IMR-90 (cell line): Measurements from ENCODE around the gene NEK6. TPM values are rescaled to one million over a fixed set of nuclear protein-coding genes. Genes with fewer than 3 reads are reported as not detected.

Source experiments
- ATAC-seq: fragments of 200-7000 bp; cut with Tn5 transposase; 2 replicates; pipeline ENCODE4 v1.9.1; 2020; ENCODE audit warnings: low read depth, mild to moderate bottlenecking, moderate library complexity
- BruUV-seq: library from RNA; stranded (reverse); fragments of 400-500 nt; replicated peaks from 2 replicates; lab custom pipeline; 2021; lab: Mats Ljungman, UMichigan
- CTCF ChIA-PET: fragments of 300-600 bp; formaldehyde crosslinking; extraction: SDS; loops from one replicate; lab custom pipeline; 2021; ENCODE audit warnings: antibody characterized with exemption; lab: Yijun Ruan, JAX
- POLR2A ChIA-PET: fragments of 300-600 bp; sonication (Branson Sonifier 250); formaldehyde crosslinking; loops from one replicate; lab custom pipeline; 2022; ENCODE audit warnings: antibody characterized with exemption; ENCODE audit not compliant: unreplicated experiment; lab: Charles Lee
- DNase-seq: peaks from one replicate; pipeline ENCODE4 v3.0.0; 2013
- H2AFZ ChIP-seq: replicated peaks from 2 replicates; pipeline ENCODE3; 2013; ENCODE audit warnings: low read length, mild to moderate bottlenecking; ENCODE audit not compliant: poor library complexity
- H2AK5ac ChIP-seq: 2 replicates; pipeline ENCODE4 v1.6.1; 2013; ENCODE audit warnings: low read depth, low read length, inconsistent platforms
- H2AK9ac ChIP-seq: replicated peaks from 2 replicates; pipeline ENCODE3; 2013; ENCODE audit warnings: mild to moderate bottlenecking, low read depth, low read length, moderate library complexity; ENCODE audit not compliant: poor library complexity
- H2BK120ac ChIP-seq: 2 replicates; pipeline ENCODE4 v1.6.1; 2013; ENCODE audit warnings: low read depth, low read length, inconsistent platforms
- H2BK15ac ChIP-seq: 3 replicates; pipeline ENCODE4 v1.6.1; 2013; ENCODE audit warnings: low read depth, low read length, inconsistent platforms
- H2BK20ac ChIP-seq: 2 replicates; pipeline ENCODE4 v1.6.1; 2013; ENCODE audit warnings: low read depth, mild to moderate bottlenecking, inconsistent platforms, low read length, moderate library complexity
- H2BK5ac ChIP-seq: 2 replicates; pipeline ENCODE4 v1.6.1; 2013; ENCODE audit warnings: mild to moderate bottlenecking, low read depth, low read length, inconsistent platforms; ENCODE audit not compliant: poor library complexity, severe bottlenecking
- H3K14ac ChIP-seq: replicated peaks from 2 replicates; pipeline ENCODE4 v1.6.1; 2013; ENCODE audit warnings: low read depth, low read length, inconsistent platforms
- H3K18ac ChIP-seq: 2 replicates; pipeline ENCODE4 v1.6.1; 2013; ENCODE audit warnings: low read depth, low read length, control low read depth
- H3K23ac ChIP-seq: 2 replicates; pipeline ENCODE4 v1.6.1; 2013; ENCODE audit warnings: low read depth, low read length, inconsistent platforms
- H3K27ac ChIP-seq: 2 replicates; pipeline ENCODE4 v1.5.1; 2013; ENCODE audit warnings: mild to moderate bottlenecking, control low read depth, low read length; ENCODE audit not compliant: insufficient read depth
- H3K27me3 ChIP-seq: 2 replicates; pipeline ENCODE4 v1.6.1; 2013; ENCODE audit warnings: low read length; ENCODE audit not compliant: control insufficient read depth, insufficient read depth
- H3K36me3 ChIP-seq: 2 replicates; pipeline ENCODE4 v1.6.1; 2013; ENCODE audit warnings: low read length, mixed read lengths; ENCODE audit not compliant: control insufficient read depth, insufficient read depth
- H3K4ac ChIP-seq: 2 replicates; pipeline ENCODE4 v1.6.1; 2013; ENCODE audit warnings: low read depth, low read length, inconsistent platforms
- H3K4me1 ChIP-seq: 2 replicates; pipeline ENCODE4 v1.6.1; 2013; ENCODE audit warnings: low read length, mixed read lengths; ENCODE audit not compliant: control insufficient read depth, insufficient read depth
- H3K4me2 ChIP-seq: 2 replicates; pipeline ENCODE4 v1.6.1; 2013; ENCODE audit warnings: low read depth, mild to moderate bottlenecking, control low read depth, low read length, moderate library complexity
- H3K4me3 ChIP-seq: 2 replicates; pipeline ENCODE4 v1.5.1; 2013; ENCODE audit warnings: low read depth, mild to moderate bottlenecking, control low read depth, low read length, moderate library complexity; ENCODE audit not compliant: insufficient read depth
- H3K56ac ChIP-seq: 2 replicates; pipeline ENCODE4 v1.6.1; 2013; ENCODE audit warnings: low read length, inconsistent platforms; ENCODE audit not compliant: insufficient read depth; ENCODE audit errors: extremely low read depth
- H3K79me1 ChIP-seq, 2 experiments: 2 replicates each; pipeline ENCODE4 v1.6.1; 2013; ENCODE audit warnings: low read length in 2 of 2, inconsistent platforms in 1 of 2, low read depth in 1 of 2
- H3K9ac ChIP-seq: 2 replicates; pipeline ENCODE4 v1.6.1; 2013; ENCODE audit warnings: low read depth, low read length, control low read depth
- H3K9me1 ChIP-seq: 2 replicates; pipeline ENCODE4 v1.6.1; 2013; ENCODE audit warnings: low read length, inconsistent platforms; ENCODE audit not compliant: insufficient read depth
- H3K9me3 ChIP-seq: 2 replicates; pipeline ENCODE4 v1.6.1; 2013; ENCODE audit warnings: low read length; ENCODE audit not compliant: control insufficient read depth, insufficient read depth
- H4K20me1 ChIP-seq: 2 replicates; pipeline ENCODE4 v1.6.1; 2013; ENCODE audit warnings: low read length, inconsistent platforms; ENCODE audit not compliant: insufficient read depth
- H4K5ac ChIP-seq: 2 replicates; pipeline ENCODE4 v1.6.1; 2013; ENCODE audit warnings: mild to moderate bottlenecking, low read depth, low read length, control low read depth
- H4K8ac ChIP-seq, 2 experiments: 2 replicates each; pipeline ENCODE4 v1.6.1; 2013; ENCODE audit warnings: low read depth in 2 of 2, low read length in 2 of 2, control low read depth in 1 of 2, inconsistent platforms in 1 of 2
- H4K91ac ChIP-seq: 2 replicates; pipeline ENCODE4 v1.6.1; 2013; ENCODE audit warnings: low read depth, low read length, inconsistent platforms; ENCODE audit not compliant: insufficient read depth
- BHLHE40 ChIP-seq: fragments of 150-350 bp; IDR thresholded peaks from 2 replicates; pipeline ENCODE4 v1.6.1; 2016; ENCODE audit warnings: mild to moderate bottlenecking, low read depth, low read length
- CEBPB ChIP-seq: IDR thresholded peaks from 2 replicates; pipeline ENCODE4 v1.6.1; 2012; ENCODE audit warnings: low read depth, low read length, improper control_type of control experiment
- FOS ChIP-seq: fragments of 150-350 bp; IDR thresholded peaks from 2 replicates; pipeline ENCODE4 v1.6.1; 2016; ENCODE audit warnings: low read depth, low read length
- MAFK ChIP-seq: IDR thresholded peaks from 2 replicates; pipeline ENCODE4 v1.6.1; 2012; ENCODE audit warnings: low read depth, low read length, improper control_type of control experiment
- MAZ ChIP-seq: IDR thresholded peaks from 2 replicates; pipeline ENCODE4 v1.6.1; 2012; ENCODE audit warnings: low read depth, mild to moderate bottlenecking, low read length, improper control_type of control experiment, moderate library complexity, borderline replicate concordance
- MXI1 ChIP-seq: IDR thresholded peaks from 2 replicates; pipeline ENCODE4 v1.6.1; 2012; ENCODE audit warnings: low read depth, mild to moderate bottlenecking, low read length, moderate library complexity, borderline replicate concordance
- NFE2L2 ChIP-seq: fragments of 150-350 bp; IDR thresholded peaks from 2 replicates; pipeline ENCODE4 v1.6.1; 2016; ENCODE audit warnings: low read depth, mild to moderate bottlenecking, low read length
- POLR2A ChIP-seq: IDR thresholded peaks from 2 replicates; pipeline ENCODE4 v1.6.1; 2012; ENCODE audit warnings: mild to moderate bottlenecking, low read depth, low read length
- RAD21 ChIP-seq: IDR thresholded peaks from 2 replicates; pipeline ENCODE4 v1.6.1; 2012; ENCODE audit warnings: low read length, improper control_type of control experiment
- RCOR1 ChIP-seq: IDR thresholded peaks from 2 replicates; pipeline ENCODE4 v1.6.1; 2012; ENCODE audit warnings: mild to moderate bottlenecking, low read length, improper control_type of control experiment; ENCODE audit not compliant: insufficient replicate concordance
- WGBS, 2 experiments: methylation state at CpG; one replicate each; pipeline versions ENCODE4 v1.1.5 to v1.1.7; 2013; ENCODE audit warnings: missing lambda C conversion rate in 2 of 2; ENCODE audit not compliant: insufficient read length in 1 of 2; ENCODE audit errors: extremely low coverage in 2 of 2; 5-methylcytosine and 5-hydroxymethylcytosine counted together
- dilution Hi-C: fragments of 300-500 bp; cut with HindIII; formaldehyde crosslinking; loops from one replicate; pipeline ENCODE4 v1.14.3; 2018; ENCODE audit warnings: low sequenced_read_pairs; ENCODE audit not compliant: unreplicated experiment
- in situ Hi-C: fragments of 300-500 bp; cut with MboI; formaldehyde crosslinking; loops from 3 replicates; pipeline ENCODE4 v1.14.3; 2019; ENCODE audit warnings: low sequenced_read_pairs, inconsistent platforms, mixed read lengths
- intact Hi-C: fragments of 100-400 bp; cut with micrococcal nuclease; formaldehyde crosslinking; loops from 2 replicates; pipeline ENCODE4 v1.10.0; 2022
- polyA plus RNA-seq, 3 experiments: library from polyadenylated mRNA; depleted of rRNA; stranded (reverse); fragments of >200 nt; gene quantifications; 2 replicates each; pipeline ENCODE4 v1.2.3, GENCODE V29; 2012; ENCODE audit warnings: low replicate concordance in 1 of 3
- total RNA-seq: library from RNA; depleted of rRNA; stranded (reverse); fragments of >200 nt; gene quantifications from 2 replicates; pipeline ENCODE4 v1.2.3, GENCODE V29; 2012
- TF ChIP-seq, protein P1 (sequence below): conservative IDR thresholded peaks from 2 replicates; pipeline ENCODE4 v1.5.1; 2012; ENCODE audit warnings: mild to moderate bottlenecking, low read depth, low read length, improper control_type of control experiment
- TF ChIP-seq, protein P2 (sequence below): fragments of 150-350 bp; IDR thresholded peaks from 2 replicates; pipeline ENCODE4 v1.6.1; 2016; ENCODE audit warnings: low read depth, mild to moderate bottlenecking, low read length, moderate library complexity, borderline replicate concordance
- TF ChIP-seq, protein P3 (sequence below): fragments of 150-350 bp; IDR thresholded peaks from 2 replicates; pipeline ENCODE4 v1.6.1; 2017; ENCODE audit warnings: mild to moderate bottlenecking, antibody characterized with exemption, low read length, low read depth

NEK6 gene
- total and polyA plus RNA-seq, 2 of the 4 experiments (the other 2 are of a cell fraction), result 79.9 to 112 TPM

DNA sequence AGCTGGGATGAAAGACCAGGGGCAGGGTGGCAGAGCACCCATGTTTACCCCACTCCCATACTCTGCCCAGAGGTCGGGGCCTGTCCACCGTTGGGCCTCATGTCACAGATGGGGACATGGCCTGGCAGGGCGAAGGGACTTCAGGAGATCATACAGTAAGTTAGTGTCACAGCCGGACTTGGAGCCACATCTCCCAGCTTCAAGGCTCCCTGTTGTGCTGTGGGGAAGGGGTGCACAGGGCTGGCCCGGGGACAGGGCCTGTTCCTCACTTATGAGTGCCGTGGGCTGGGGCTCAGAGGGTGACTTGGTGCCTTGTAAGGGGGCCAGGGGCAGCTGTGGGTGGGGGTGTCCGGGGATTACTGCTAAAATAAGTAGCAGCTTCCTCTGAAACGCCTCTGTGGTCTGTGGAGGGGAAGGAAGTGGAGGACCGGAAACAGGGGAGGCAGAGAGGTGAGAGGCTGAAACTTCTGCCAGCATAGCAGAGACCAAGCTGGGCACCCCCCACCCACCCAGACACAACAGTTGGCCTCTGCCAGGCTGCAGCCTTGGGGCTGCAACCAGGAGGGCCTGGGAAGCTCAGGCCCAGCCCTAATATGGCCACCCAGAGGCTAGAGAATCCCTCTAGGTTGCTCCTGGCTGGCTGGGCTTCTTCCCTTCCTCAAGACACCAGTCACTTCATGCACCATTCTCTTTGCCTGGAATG lies 41.1 kb upstream of the NEK6 start:
- Histone ChIP-seq H3K4ac (no peak overlapping the region; the same call in 1 of the 2 replicates), H2AFZ (peak overlapping the region; percentile 72), H3K9me1 (peaks cover 11% of the 10 kb centered on the region), H2BK5ac (no peak overlapping the region), H3K23ac (no peak overlapping the region), H4K20me1 (no peaks in the 10 kb centered on the region; the same call in 1 of the 2 replicates), H4K8ac (no peak overlapping the region), H3K79me1 (no peaks in the 10 kb centered on the region), H2BK120ac (no peak overlapping the region), H3K27me3 (no peaks in the 10 kb centered on the region), H2BK20ac (no peak overlapping the region), H3K4me2 (no peak overlapping the region), H2AK5ac (no peak overlapping the region), H3K4me3 (no peak overlapping the region), H2BK15ac (no peak overlapping the region), H4K5ac (no peak overlapping the region), H2AK9ac (no peak overlapping the region), H4K91ac (no peak overlapping the region), H3K56ac (no peak overlapping the region), H3K36me3 (no peaks in the 10 kb centered on the region), H3K9ac (no peak overlapping the region), H3K9me3 (no peaks in the 10 kb centered on the region), H3K27ac (no peak overlapping the region), H3K4me1 (peaks cover 17% of the 10 kb centered on the region), H3K18ac (no peak overlapping the region), H3K14ac (no peak overlapping the region)
- ChIA-PET CTCF (no interaction called here), POLR2A (no interaction called here)
- 77% methylated on average over 2 of the region's 9 CpGs; no CpG with 5 or more reads in 1 of the 2 experiments for WGBS, 2 experiments
- no TSS peak for BruUV-seq
- dilution Hi-C loops (no loop called here), in situ Hi-C loops (no loop called here), intact Hi-C loops (no loop called here)
- no peak for DNase-seq
- TF ChIP-seq POLR2A (no peak), MAFK (no peak), MXI1 (no peak), MAZ (no peak), RAD21 (no peak), BHLHE40 (no peak), RCOR1 (no peak), NFE2L2 (no peak), FOS (no peak), CEBPB (no peak)
- TF ChIP-seq, protein P1, sequence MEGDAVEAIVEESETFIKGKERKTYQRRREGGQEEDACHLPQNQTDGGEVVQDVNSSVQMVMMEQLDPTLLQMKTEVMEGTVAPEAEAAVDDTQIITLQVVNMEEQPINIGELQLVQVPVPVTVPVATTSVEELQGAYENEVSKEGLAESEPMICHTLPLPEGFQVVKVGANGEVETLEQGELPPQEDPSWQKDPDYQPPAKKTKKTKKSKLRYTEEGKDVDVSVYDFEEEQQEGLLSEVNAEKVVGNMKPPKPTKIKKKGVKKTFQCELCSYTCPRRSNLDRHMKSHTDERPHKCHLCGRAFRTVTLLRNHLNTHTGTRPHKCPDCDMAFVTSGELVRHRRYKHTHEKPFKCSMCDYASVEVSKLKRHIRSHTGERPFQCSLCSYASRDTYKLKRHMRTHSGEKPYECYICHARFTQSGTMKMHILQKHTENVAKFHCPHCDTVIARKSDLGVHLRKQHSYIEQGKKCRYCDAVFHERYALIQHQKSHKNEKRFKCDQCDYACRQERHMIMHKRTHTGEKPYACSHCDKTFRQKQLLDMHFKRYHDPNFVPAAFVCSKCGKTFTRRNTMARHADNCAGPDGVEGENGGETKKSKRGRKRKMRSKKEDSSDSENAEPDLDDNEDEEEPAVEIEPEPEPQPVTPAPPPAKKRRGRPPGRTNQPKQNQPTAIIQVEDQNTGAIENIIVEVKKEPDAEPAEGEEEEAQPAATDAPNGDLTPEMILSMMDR, result no peak
- TF ChIP-seq, protein P2, sequence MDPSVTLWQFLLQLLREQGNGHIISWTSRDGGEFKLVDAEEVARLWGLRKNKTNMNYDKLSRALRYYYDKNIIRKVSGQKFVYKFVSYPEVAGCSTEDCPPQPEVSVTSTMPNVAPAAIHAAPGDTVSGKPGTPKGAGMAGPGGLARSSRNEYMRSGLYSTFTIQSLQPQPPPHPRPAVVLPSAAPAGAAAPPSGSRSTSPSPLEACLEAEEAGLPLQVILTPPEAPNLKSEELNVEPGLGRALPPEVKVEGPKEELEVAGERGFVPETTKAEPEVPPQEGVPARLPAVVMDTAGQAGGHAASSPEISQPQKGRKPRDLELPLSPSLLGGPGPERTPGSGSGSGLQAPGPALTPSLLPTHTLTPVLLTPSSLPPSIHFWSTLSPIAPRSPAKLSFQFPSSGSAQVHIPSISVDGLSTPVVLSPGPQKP, result no peak
- TF ChIP-seq, protein P3, sequence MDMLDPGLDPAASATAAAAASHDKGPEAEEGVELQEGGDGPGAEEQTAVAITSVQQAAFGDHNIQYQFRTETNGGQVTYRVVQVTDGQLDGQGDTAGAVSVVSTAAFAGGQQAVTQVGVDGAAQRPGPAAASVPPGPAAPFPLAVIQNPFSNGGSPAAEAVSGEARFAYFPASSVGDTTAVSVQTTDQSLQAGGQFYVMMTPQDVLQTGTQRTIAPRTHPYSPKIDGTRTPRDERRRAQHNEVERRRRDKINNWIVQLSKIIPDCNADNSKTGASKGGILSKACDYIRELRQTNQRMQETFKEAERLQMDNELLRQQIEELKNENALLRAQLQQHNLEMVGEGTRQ, result no peak
- ATAC-seq, result no peak
